HepG2 (cell line): ENCODE data around the gene COASY. TPM values are rescaled to one million over a fixed set of nuclear protein-coding genes. Genes with fewer than 3 reads are reported as not detected.

Experiments
- microRNA-seq: library from miRNA; unstranded; fragments of <30 nt; microRNA quantifications from one replicate; pipeline ENCODE4, GENCODE V29; 2020
- polyA plus RNA-seq, 8 experiments: library from polyadenylated mRNA; depleted of rRNA in 3 of 8; stranded (reverse) in 7 of 8; unstranded in 1 of 8; fragments of >200 nt; fragmentation: Illumina TruSeq in 4 of 8; extraction: Trizol in 4 of 8; gene quantifications; 2 replicates each; pipeline versions ENCODE4 v1.2.1 to v1.2.3, GENCODE V29; 2011 to 2016; ENCODE audit warnings: low read depth in 4 of 8, missing spikeins in 1 of 8, mixed read lengths in 1 of 8; ENCODE audit not compliant: insufficient read depth in 1 of 8
- total RNA-seq, 5 experiments: library from RNA; depleted of rRNA; stranded (reverse); fragments of >200 nt; fragmentation: Illumina TruSeq; extraction: Trizol; gene quantifications; 2 replicates each; pipeline ENCODE4 v1.2.3, GENCODE V29; 2016; ENCODE audit warnings: low read depth in 1 of 5

The COASY gene
- total and polyA plus RNA-seq, 2 of the 13 experiments (the other 11 are each of a cell fraction or from before 2014, with no cell fraction given): 90.7 to 125 TPM

Small RNA genes lying within 50 kb of the gene (microRNA-seq; reads per million reads assigned to microRNA genes)
- 9.0 reads per million, percentile 43 among the genes with 10 or more reads in this experiment for gene MIR5010

Other genes starting within 250 kb of the COASY start
- 61.8 and 82.7 TPM in 2 replicates for gene STAT3, start 173.7 kb upstream of the COASY start, total RNA-seq (2016; rRNA removed; fragmentation: Illumina TruSeq; extraction: Trizol)
- 62.4 and 65.3 TPM in 2 replicates for gene STAT3, start 173.7 kb upstream of the COASY start, polyA plus RNA-seq (2011; rRNA removed)
- gene CAVIN1, start 138.9 kb upstream of the COASY start, total RNA-seq (2016; rRNA removed; fragmentation: Illumina TruSeq; extraction: Trizol): 25.5 and 26.0 TPM in 2 replicates
- gene CAVIN1, start 138.9 kb upstream of the COASY start, polyA plus RNA-seq (2011; rRNA removed): 12.7 and 15.9 TPM in 2 replicates
- 15.9 and 27.9 TPM in 2 replicates for gene ATP6V0A1, start 103.3 kb upstream of the COASY start, total RNA-seq (2016; rRNA removed; fragmentation: Illumina TruSeq; extraction: Trizol)
- 54.1 and 59.7 TPM in 2 replicates for gene ATP6V0A1, start 103.3 kb upstream of the COASY start, polyA plus RNA-seq (2011; rRNA removed)
- 13.1 and 40.1 TPM in 2 replicates for gene NAGLU, start 25.9 kb upstream of the COASY start, total RNA-seq (2016; rRNA removed; fragmentation: Illumina TruSeq; extraction: Trizol)
- 28.2 and 29.4 TPM in 2 replicates for gene NAGLU, start 25.9 kb upstream of the COASY start, polyA plus RNA-seq (2011; rRNA removed)
- 0.77 and 0.93 TPM in 2 replicates for gene HSD17B1, start 9.2 kb upstream of the COASY start, total RNA-seq (2016; rRNA removed; fragmentation: Illumina TruSeq; extraction: Trizol)
- gene HSD17B1, start 9.2 kb upstream of the COASY start, polyA plus RNA-seq (2011; rRNA removed): 0.34 and 0.54 TPM in 2 replicates
- gene MLX, start 5.0 kb downstream of the COASY start, total RNA-seq (2016; rRNA removed; fragmentation: Illumina TruSeq; extraction: Trizol): 38.9 and 40.2 TPM in 2 replicates
- 74.4 and 85.4 TPM in 2 replicates for gene MLX, start 5.0 kb downstream of the COASY start, polyA plus RNA-seq (2011; rRNA removed)
- gene PSMC3IP, start 15.6 kb downstream of the COASY start, total RNA-seq (2016; rRNA removed; fragmentation: Illumina TruSeq; extraction: Trizol): 20.1 and 22.4 TPM in 2 replicates
- 5.5 and 6.5 TPM in 2 replicates for gene PSMC3IP, start 15.6 kb downstream of the COASY start, polyA plus RNA-seq (2011; rRNA removed)
- 38.2 and 55.8 TPM in 2 replicates for gene RETREG3, start 47.2 kb downstream of the COASY start, total RNA-seq (2016; rRNA removed; fragmentation: Illumina TruSeq; extraction: Trizol)
- 47.0 and 50.4 TPM in 2 replicates for gene RETREG3, start 47.2 kb downstream of the COASY start, polyA plus RNA-seq (2011; rRNA removed)
- 137 TPM in 2 replicates for gene TUBG1, start 47.5 kb downstream of the COASY start, total RNA-seq (2016; rRNA removed; fragmentation: Illumina TruSeq; extraction: Trizol)
- gene TUBG1, start 47.5 kb downstream of the COASY start, polyA plus RNA-seq (2011; rRNA removed): 74.1 and 89.3 TPM in 2 replicates
- 6.6 and 16.0 TPM in 2 replicates for gene TUBG2, start 97.1 kb downstream of the COASY start, total RNA-seq (2016; rRNA removed; fragmentation: Illumina TruSeq; extraction: Trizol)
- 42.3 and 48.3 TPM in 2 replicates for gene TUBG2, start 97.1 kb downstream of the COASY start, polyA plus RNA-seq (2011; rRNA removed)
- 9.3 and 19.9 TPM in 2 replicates for gene PLEKHH3, start 114.8 kb downstream of the COASY start, total RNA-seq (2016; rRNA removed; fragmentation: Illumina TruSeq; extraction: Trizol)
- 6.0 and 7.5 TPM in 2 replicates for gene PLEKHH3, start 114.8 kb downstream of the COASY start, polyA plus RNA-seq (2011; rRNA removed)
- 0.20 and 0.29 TPM in 2 replicates for gene CCR10, start 119.7 kb downstream of the COASY start, total RNA-seq (2016; rRNA removed; fragmentation: Illumina TruSeq; extraction: Trizol)
- 0.54 and 0.63 TPM in 2 replicates for gene CCR10, start 119.7 kb downstream of the COASY start, polyA plus RNA-seq (2011; rRNA removed)
- 1.2 and 4.5 TPM in 2 replicates for gene CNTNAP1, start 120.4 kb downstream of the COASY start, total RNA-seq (2016; rRNA removed; fragmentation: Illumina TruSeq; extraction: Trizol)
- gene CNTNAP1, start 120.4 kb downstream of the COASY start, polyA plus RNA-seq (2011; rRNA removed): 7.7 and 10.7 TPM in 2 replicates
- gene EZH1, start 182.9 kb downstream of the COASY start, total RNA-seq (2016; rRNA removed; fragmentation: Illumina TruSeq; extraction: Trizol): 6.0 and 11.6 TPM in 2 replicates
- gene EZH1, start 182.9 kb downstream of the COASY start, polyA plus RNA-seq (2011; rRNA removed): 24.0 and 24.2 TPM in 2 replicates
- gene RAMP2, start 199.1 kb downstream of the COASY start, total RNA-seq (2016; rRNA removed; fragmentation: Illumina TruSeq; extraction: Trizol): 0.74 and 1.4 TPM in 2 replicates
- gene RAMP2, start 199.1 kb downstream of the COASY start, polyA plus RNA-seq (2011; rRNA removed): 5.2 and 7.1 TPM in 2 replicates
- gene VPS25, start 211.3 kb downstream of the COASY start, total RNA-seq (2016; rRNA removed; fragmentation: Illumina TruSeq; extraction: Trizol): 148 and 161 TPM in 2 replicates
- gene VPS25, start 211.3 kb downstream of the COASY start, polyA plus RNA-seq (2011; rRNA removed): 249 and 270 TPM in 2 replicates
- 1.5 and 2.7 TPM in 2 replicates for gene WNK4, start 218.5 kb downstream of the COASY start, total RNA-seq (2016; rRNA removed; fragmentation: Illumina TruSeq; extraction: Trizol)
- 13.7 and 16.9 TPM in 2 replicates for gene WNK4, start 218.5 kb downstream of the COASY start, polyA plus RNA-seq (2011; rRNA removed)
- gene COA3, start 236.6 kb downstream of the COASY start, total RNA-seq (2016; rRNA removed; fragmentation: Illumina TruSeq; extraction: Trizol): 202 and 250 TPM in 2 replicates
- 130 and 133 TPM in 2 replicates for gene COA3, start 236.6 kb downstream of the COASY start, polyA plus RNA-seq (2011; rRNA removed)
- 0.11 TPM in 1 of 2 replicates, not detected in the other for gene CNTD1, start 236.7 kb downstream of the COASY start, total RNA-seq (2016; rRNA removed; fragmentation: Illumina TruSeq; extraction: Trizol)
- 0.15 and 0.34 TPM in 2 replicates for gene CNTD1, start 236.7 kb downstream of the COASY start, polyA plus RNA-seq (2011; rRNA removed)